ENCODE data around the gene ST6GALNAC3. TPM values are rescaled to one million over a fixed set of nuclear protein-coding genes. Genes with fewer than 3 reads are reported as not detected.

ST6GALNAC3 gene
- total RNA-seq, 2 donors from 2014 or later = 2.5 to 5.7 TPM

DNA sequence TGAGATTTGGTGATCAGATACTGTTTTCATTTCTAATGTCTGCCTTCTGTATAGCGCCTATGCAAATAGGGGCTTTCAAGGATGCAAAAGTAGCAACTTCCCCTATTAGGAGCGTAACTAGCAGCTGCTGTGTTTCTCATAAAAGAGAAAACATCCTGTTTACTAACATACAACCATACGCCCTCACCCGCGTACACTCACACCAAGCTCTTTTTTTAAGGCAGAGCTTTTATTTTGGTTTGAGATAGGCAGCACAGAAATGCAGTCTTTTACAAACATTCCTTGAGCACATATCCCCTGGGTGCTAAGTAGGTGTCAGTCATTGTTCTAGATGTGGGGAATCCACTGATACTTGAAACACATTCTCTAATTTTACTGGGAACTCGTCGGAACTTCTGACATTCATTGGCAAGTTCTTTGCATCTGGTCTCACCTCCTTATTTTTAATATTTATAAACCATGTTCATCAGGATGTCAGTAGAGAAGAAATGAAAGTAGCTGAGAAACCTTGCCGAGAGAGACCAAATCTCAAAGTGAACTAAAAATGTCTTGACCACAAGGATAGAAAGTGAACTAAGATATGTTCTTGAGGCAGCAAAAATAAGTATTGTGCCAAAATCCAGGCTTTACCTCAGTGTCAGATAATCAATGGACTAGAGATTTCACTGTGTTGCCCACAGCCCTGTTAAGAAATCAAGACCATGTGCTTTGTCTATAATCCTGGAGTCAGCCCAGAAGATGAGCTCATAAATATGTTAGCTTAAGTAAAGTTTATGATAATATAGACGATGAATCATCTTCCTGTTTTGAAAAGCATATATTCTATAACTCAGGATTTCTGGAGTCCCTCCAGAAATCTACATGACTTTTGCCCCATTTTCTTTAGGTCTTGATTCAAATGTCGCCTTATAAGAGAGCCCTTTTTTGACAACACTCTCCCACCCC, 350.9 kb downstream of the ST6GALNAC3 start:
- Histone ChIP-seq H3K9me3 (no peaks in the 10 kb centered on the region), H3K9ac (ENCODE audit: low read depth in 2 of 2, low read length in 2 of 2) (no peak overlapping the region), H3K27me3 (no peaks in the 10 kb centered on the region), H3K4me1 (no peaks in the 10 kb centered on the region), H3K27ac (no peak overlapping the region), H3K36me3 (no peaks in the 10 kb centered on the region), H3K4me3 (no peak overlapping the region)
- TF ChIP-seq, protein P1, sequence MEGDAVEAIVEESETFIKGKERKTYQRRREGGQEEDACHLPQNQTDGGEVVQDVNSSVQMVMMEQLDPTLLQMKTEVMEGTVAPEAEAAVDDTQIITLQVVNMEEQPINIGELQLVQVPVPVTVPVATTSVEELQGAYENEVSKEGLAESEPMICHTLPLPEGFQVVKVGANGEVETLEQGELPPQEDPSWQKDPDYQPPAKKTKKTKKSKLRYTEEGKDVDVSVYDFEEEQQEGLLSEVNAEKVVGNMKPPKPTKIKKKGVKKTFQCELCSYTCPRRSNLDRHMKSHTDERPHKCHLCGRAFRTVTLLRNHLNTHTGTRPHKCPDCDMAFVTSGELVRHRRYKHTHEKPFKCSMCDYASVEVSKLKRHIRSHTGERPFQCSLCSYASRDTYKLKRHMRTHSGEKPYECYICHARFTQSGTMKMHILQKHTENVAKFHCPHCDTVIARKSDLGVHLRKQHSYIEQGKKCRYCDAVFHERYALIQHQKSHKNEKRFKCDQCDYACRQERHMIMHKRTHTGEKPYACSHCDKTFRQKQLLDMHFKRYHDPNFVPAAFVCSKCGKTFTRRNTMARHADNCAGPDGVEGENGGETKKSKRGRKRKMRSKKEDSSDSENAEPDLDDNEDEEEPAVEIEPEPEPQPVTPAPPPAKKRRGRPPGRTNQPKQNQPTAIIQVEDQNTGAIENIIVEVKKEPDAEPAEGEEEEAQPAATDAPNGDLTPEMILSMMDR (IDR thresholded peaks at IDR 0.05) = no peak
- no peak for DNase-seq
- intact Hi-C loops (cut with DNase I) = no loop called here

DNA sequence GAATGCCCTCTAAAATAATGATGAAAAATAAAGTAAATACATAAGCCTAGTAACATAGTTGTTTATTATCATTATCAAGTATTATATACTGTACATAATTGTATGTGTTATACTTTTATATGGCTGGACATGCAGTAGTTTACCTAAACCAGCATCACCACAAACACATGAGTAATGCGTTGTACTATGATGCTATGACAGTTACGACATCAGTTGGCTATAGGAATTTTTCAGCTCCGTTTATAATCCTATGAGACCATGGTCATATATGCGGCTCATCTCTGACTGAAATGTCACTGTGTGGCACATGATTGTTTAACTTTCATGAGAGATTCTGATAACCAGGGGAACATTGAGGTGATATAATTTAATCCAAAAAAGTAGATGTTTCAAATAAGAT, 352.1 kb downstream of the ST6GALNAC3 start:
- H3K4me3 ChIP-seq = no peak overlapping the region
- no peaks in the 10 kb centered on the region for H3K36me3 ChIP-seq
- H3K27me3 ChIP-seq = no peaks in the 10 kb centered on the region
- no peaks in the 10 kb centered on the region for H3K4me1 ChIP-seq
- no peak overlapping the region for H3K27ac ChIP-seq
- H3K9me3 ChIP-seq = no peaks in the 10 kb centered on the region
- TF ChIP-seq, protein P1 (IDR thresholded peaks at IDR 0.05) = no peak
- H3K9ac ChIP-seq (ENCODE audit: low read depth in 2 of 2, low read length in 2 of 2) = no peak overlapping the region
- intact Hi-C loops (cut with DNase I) = no loop called here
- no peak for DNase-seq

DNA sequence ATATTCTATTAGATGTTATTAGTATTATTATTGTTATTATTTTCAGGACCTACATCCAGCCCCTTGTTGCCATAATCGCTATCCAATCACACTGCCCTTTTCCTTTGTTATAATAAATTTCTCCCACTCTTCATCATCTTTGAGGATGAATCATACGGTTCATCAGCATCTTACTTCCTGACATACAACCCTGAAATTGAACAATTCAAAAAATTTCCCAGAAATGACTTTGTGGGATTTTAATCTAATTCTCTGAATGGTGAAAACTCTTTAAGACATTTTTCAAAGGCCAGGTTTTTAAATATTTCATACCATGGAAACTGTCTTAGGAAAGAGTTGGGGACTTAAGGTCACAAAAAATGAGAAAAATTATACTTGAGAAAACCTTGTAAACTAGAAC, 353.5 kb downstream of the ST6GALNAC3 start:
- Histone ChIP-seq H3K9ac (ENCODE audit: low read depth in 2 of 2, low read length in 2 of 2) (no peak overlapping the region), H3K27ac (no peak overlapping the region), H3K4me3 (no peak overlapping the region), H3K27me3 (no peaks in the 10 kb centered on the region), H3K9me3 (no peaks in the 10 kb centered on the region), H3K36me3 (no peaks in the 10 kb centered on the region), H3K4me1 (no peaks in the 10 kb centered on the region)
- intact Hi-C loops (cut with DNase I) = no loop called here
- TF ChIP-seq, protein P1 (IDR thresholded peaks at IDR 0.05) = no peak
- no peak for DNase-seq

DNA sequence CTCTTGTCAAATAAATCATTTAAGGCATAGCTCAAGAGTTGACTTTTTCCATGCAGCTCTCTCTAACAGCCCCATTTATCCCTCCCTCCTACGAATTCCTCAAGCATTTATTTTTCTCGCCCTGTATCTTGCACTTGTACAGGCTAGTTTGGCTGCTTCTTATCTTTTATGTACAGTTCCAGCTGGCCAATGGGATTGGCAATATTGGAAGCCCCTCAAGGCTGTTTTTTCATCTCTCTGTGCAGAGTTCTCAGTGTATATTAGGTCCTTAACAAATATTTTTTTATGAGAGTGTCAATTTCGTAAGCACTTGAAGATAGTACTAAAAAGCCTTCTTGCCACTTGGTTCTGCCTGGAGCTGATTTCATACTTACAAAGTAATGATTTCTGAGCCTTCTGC, 356.0 kb downstream of the ST6GALNAC3 start:
- intact Hi-C loops (cut with DNase I) = no loop called here
- TF ChIP-seq, protein P1 (IDR thresholded peaks at IDR 0.05) = no peak
- no peak for DNase-seq

DNA sequence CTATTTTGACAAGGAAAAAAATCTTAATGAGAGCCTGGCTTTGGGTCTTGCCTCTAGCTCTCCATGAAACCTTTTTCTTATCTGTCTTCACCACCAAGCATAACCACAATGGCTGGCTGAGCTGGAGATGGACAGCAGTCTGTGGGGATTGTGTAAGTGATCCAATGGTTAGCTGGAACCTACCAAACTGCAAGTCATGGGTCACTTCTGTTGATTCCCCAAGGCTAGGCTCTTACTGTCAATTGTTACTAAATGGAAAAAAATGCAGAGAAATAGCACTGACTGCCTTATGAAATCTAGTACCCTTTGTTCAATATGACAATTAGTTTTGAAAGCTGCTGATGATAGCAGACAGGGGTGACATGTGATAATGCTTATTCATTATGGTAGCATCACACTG, 359.0 kb downstream of the ST6GALNAC3 start:
- no peaks in the 10 kb centered on the region for H3K36me3 ChIP-seq

More for the DNA sequence above, 356.0 kb downstream of the ST6GALNAC3 start:
- no peak overlapping the region for H3K27ac ChIP-seq
- H3K4me1 ChIP-seq = no peaks in the 10 kb centered on the region
- H3K4me3 ChIP-seq = no peak overlapping the region
- H3K9me3 ChIP-seq = no peaks in the 10 kb centered on the region
- no peaks in the 10 kb centered on the region for H3K36me3 ChIP-seq
- no peak overlapping the region for H3K9ac ChIP-seq (ENCODE audit: low read depth in 2 of 2, low read length in 2 of 2)
- no peaks in the 10 kb centered on the region for H3K27me3 ChIP-seq

More for the DNA sequence above, 359.0 kb downstream of the ST6GALNAC3 start:
- Histone ChIP-seq H3K27me3 (no peaks in the 10 kb centered on the region), H3K9me3 (no peaks in the 10 kb centered on the region), H3K4me1 (no peaks in the 10 kb centered on the region), H3K9ac (ENCODE audit: low read depth in 2 of 2, low read length in 2 of 2) (no peak overlapping the region), H3K4me3 (no peak overlapping the region), H3K27ac (no peak overlapping the region)
- TF ChIP-seq, protein P1 (IDR thresholded peaks at IDR 0.05) = no peak
- DNase-seq = no peak
- intact Hi-C loops (cut with DNase I) = no loop called here

All from colonic mucosa (tissue), 4 donors.